ENCODE results near the gene TRIM41.
A peak's percentile ranks its signal among the peaks of the same experiment; 100 is the strongest.

- no peak for TF ChIP-seq EZH2 (IDR thresholded peaks at IDR 0.05; ENCODE audit: low read depth)
- TF ChIP-seq, protein P1, sequence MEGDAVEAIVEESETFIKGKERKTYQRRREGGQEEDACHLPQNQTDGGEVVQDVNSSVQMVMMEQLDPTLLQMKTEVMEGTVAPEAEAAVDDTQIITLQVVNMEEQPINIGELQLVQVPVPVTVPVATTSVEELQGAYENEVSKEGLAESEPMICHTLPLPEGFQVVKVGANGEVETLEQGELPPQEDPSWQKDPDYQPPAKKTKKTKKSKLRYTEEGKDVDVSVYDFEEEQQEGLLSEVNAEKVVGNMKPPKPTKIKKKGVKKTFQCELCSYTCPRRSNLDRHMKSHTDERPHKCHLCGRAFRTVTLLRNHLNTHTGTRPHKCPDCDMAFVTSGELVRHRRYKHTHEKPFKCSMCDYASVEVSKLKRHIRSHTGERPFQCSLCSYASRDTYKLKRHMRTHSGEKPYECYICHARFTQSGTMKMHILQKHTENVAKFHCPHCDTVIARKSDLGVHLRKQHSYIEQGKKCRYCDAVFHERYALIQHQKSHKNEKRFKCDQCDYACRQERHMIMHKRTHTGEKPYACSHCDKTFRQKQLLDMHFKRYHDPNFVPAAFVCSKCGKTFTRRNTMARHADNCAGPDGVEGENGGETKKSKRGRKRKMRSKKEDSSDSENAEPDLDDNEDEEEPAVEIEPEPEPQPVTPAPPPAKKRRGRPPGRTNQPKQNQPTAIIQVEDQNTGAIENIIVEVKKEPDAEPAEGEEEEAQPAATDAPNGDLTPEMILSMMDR (conservative IDR thresholded peaks at IDR 0.05) = peak; percentile 76
Observed at GRCh38 chr5:181181650-181182565, 41.2 kb upstream of the TRIM41 start.
